Measurements from ENCODE around the gene AGL. TPM values are rescaled to one million over a fixed set of nuclear protein-coding genes. Genes with fewer than 3 reads are reported as not detected.
"Not testable (repeated sequence)": the region's sequence is repeated elsewhere in the genome, so short reads cannot be mapped to it uniquely, and the experiment has no call there.

AGL gene
- total RNA-seq, 1 experiment from 2014 or later, result 12.7 TPM

DNA sequence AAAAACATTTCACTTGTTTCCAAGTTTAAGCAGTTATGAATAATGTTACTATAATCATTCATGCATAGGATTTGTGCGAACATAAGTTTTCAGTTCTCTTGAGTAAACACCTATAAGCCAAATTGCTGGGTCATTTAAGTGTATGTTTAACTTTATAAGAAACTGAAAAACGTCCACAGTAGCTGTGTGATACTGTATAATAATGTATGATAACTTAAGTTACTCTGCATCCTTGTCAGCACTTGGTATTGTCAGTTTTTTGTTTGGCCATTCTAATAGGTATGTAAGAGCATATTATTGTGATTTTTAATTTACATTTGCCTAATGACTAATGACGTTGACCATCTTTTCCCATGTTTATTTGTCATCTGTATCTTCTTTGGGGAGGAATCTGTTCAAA is 105.2 kb downstream of the AGL start:
- ChIA-PET POLR2A (ENCODE audit: low non-redundant PET) (no interaction called here), CTCF (no interaction called here)
- DNase-seq (ENCODE audit: low spot score), result no peak
- BruUV-seq (replicated peaks), result no TSS peak
- Histone ChIP-seq H3K4me1 (ENCODE audit: insufficient read depth, low read length, poor library complexity, severe bottlenecking) (no peaks in the 10 kb centered on the region), H3K27me3 (replicated peaks; ENCODE audit: insufficient read depth, low read depth, low read length, poor library complexity) (no peaks in the 10 kb centered on the region), H3K9me3 (ENCODE audit: low read depth, low read length, poor library complexity, severe bottlenecking) (no peaks in the 10 kb centered on the region), H3K4me3 (ENCODE audit: low read depth, low read length, poor library complexity, severe bottlenecking) (no peak overlapping the region), H3K36me3 (ENCODE audit: insufficient read depth, low read length, poor library complexity, severe bottlenecking) (no peaks in the 10 kb centered on the region), H3K27ac (ENCODE audit: low read depth, low read length, poor library complexity, severe bottlenecking) (no peak overlapping the region)
- intact Hi-C loops (cut with micrococcal nuclease; ENCODE audit: unreplicated experiment), result no loop called here
- TF ChIP-seq, protein P1, sequence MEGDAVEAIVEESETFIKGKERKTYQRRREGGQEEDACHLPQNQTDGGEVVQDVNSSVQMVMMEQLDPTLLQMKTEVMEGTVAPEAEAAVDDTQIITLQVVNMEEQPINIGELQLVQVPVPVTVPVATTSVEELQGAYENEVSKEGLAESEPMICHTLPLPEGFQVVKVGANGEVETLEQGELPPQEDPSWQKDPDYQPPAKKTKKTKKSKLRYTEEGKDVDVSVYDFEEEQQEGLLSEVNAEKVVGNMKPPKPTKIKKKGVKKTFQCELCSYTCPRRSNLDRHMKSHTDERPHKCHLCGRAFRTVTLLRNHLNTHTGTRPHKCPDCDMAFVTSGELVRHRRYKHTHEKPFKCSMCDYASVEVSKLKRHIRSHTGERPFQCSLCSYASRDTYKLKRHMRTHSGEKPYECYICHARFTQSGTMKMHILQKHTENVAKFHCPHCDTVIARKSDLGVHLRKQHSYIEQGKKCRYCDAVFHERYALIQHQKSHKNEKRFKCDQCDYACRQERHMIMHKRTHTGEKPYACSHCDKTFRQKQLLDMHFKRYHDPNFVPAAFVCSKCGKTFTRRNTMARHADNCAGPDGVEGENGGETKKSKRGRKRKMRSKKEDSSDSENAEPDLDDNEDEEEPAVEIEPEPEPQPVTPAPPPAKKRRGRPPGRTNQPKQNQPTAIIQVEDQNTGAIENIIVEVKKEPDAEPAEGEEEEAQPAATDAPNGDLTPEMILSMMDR (conservative IDR thresholded peaks at IDR 0.05; ENCODE audit: low read depth, low read length), result no peak
- TF ChIP-seq EZH2 (IDR thresholded peaks at IDR 0.05; ENCODE audit: borderline replicate concordance, low read depth, low read length, poor library complexity, severe bottlenecking), result no peak

DNA sequence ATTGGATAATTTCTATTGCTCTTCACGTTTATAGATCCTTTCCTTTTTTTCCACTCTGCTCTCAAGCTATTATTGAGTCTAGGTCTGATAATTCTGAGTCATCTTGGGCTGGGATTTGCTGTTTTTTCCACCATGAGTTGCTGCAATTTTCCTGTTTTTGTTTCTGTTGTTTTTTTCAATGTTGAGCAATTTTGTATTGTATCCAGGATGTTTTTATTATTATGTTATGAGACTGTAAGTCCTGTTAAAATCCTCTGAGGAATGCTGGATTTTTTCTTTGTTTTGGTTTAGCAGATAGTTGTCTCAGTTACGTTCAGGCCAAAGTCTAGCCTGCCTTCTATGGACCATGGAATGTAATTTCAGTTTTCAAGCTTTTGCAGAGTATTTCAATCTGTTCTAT is 106.6 kb downstream of the AGL start:
- H3K36me3 ChIP-seq (ENCODE audit: insufficient read depth, low read length, poor library complexity, severe bottlenecking), result no peaks in the 10 kb centered on the region
- POLR2A ChIA-PET (ENCODE audit: low non-redundant PET), result no interaction called here
- no peaks in the 10 kb centered on the region for H3K27me3 ChIP-seq (replicated peaks; ENCODE audit: insufficient read depth, low read depth, low read length, poor library complexity)
- H3K4me1 ChIP-seq (ENCODE audit: insufficient read depth, low read length, poor library complexity, severe bottlenecking), result no peaks in the 10 kb centered on the region
- H3K9me3 ChIP-seq (ENCODE audit: low read depth, low read length, poor library complexity, severe bottlenecking), result no peaks in the 10 kb centered on the region
- H3K27ac ChIP-seq (ENCODE audit: low read depth, low read length, poor library complexity, severe bottlenecking), result no peak overlapping the region
- DNase-seq (ENCODE audit: low spot score), result no peak
- no peak overlapping the region for H3K4me3 ChIP-seq (ENCODE audit: low read depth, low read length, poor library complexity, severe bottlenecking)
- CTCF ChIA-PET, result no interaction called here
- intact Hi-C loops (cut with micrococcal nuclease; ENCODE audit: unreplicated experiment), result no loop called here
- TF ChIP-seq, protein P1 (conservative IDR thresholded peaks at IDR 0.05; ENCODE audit: low read depth, low read length), result no peak
- TF ChIP-seq EZH2 (IDR thresholded peaks at IDR 0.05; ENCODE audit: borderline replicate concordance, low read depth, low read length, poor library complexity, severe bottlenecking), result no peak
- BruUV-seq (replicated peaks), result no TSS peak

DNA sequence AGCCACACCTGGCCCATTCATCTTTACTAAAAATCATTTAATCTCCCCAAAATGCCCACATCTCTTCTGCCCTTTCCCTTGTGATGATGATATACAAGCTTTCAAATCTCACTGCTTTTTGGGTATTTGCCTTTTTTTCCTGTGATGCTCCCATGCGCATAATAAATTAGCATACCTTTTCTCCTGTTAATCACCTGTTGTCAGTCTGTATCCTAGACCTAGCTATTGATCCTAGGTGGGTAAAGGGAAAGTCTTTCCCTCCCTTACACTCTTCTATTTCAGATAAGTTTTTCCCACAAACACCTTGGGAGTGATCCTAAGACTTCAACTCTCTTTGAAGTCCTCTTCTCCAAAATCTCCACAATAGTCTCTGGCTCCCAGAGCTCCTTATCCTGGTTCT is 107.7 kb downstream of the AGL start:
- DNase-seq (ENCODE audit: low spot score), result no peak
- TF ChIP-seq EZH2 (IDR thresholded peaks at IDR 0.05; ENCODE audit: borderline replicate concordance, low read depth, low read length, poor library complexity, severe bottlenecking), result no peak
- TF ChIP-seq, protein P1 (conservative IDR thresholded peaks at IDR 0.05; ENCODE audit: low read depth, low read length), result no peak
- no peaks in the 10 kb centered on the region for H3K27me3 ChIP-seq (replicated peaks; ENCODE audit: insufficient read depth, low read depth, low read length, poor library complexity)
- BruUV-seq (replicated peaks), result no TSS peak
- H3K9me3 ChIP-seq (ENCODE audit: low read depth, low read length, poor library complexity, severe bottlenecking), result no peaks in the 10 kb centered on the region
- intact Hi-C loops (cut with micrococcal nuclease; ENCODE audit: unreplicated experiment), result no loop called here
- no peak overlapping the region for H3K4me3 ChIP-seq (ENCODE audit: low read depth, low read length, poor library complexity, severe bottlenecking)
- ChIA-PET POLR2A (ENCODE audit: low non-redundant PET) (no interaction called here), CTCF (no interaction called here)
- H3K4me1 ChIP-seq (ENCODE audit: insufficient read depth, low read length, poor library complexity, severe bottlenecking), result no peaks in the 10 kb centered on the region
- no peaks in the 10 kb centered on the region for H3K36me3 ChIP-seq (ENCODE audit: insufficient read depth, low read length, poor library complexity, severe bottlenecking)
- H3K27ac ChIP-seq (ENCODE audit: low read depth, low read length, poor library complexity, severe bottlenecking), result no peak overlapping the region

DNA sequence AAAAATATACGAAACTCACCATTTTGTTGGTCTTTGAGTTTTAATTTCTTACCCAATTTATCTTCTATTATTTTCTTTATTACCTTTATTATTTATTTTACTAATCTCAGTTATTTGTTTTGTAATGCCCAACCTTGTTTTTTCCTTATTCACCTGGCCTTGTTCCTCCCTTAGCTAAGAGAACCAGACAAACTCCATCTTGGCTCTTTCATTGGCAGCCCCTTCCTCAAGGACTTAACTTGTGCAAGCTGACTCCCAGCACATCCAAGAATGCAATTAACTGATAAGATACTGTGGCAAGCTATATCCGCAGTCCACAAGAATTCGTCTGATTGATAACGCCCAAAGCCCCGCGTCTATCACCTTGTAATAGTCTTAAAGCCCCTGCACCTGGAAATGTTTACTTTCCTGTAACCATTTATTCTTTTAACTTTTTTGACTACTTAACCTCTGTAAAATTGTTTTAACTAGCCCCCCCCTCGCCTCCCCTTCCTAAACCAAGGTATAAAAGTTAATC is 109.1 kb downstream of the AGL start:
- POLR2A ChIA-PET (ENCODE audit: low non-redundant PET); BruUV-seq (replicated peaks); intact Hi-C loops (cut with micrococcal nuclease; ENCODE audit: unreplicated experiment); H3K4me3 ChIP-seq (ENCODE audit: low read depth, low read length, poor library complexity, severe bottlenecking); H3K4me1 ChIP-seq (ENCODE audit: insufficient read depth, low read length, poor library complexity, severe bottlenecking); H3K9me3 ChIP-seq (ENCODE audit: low read depth, low read length, poor library complexity, severe bottlenecking); H3K27ac ChIP-seq (ENCODE audit: low read depth, low read length, poor library complexity, severe bottlenecking); DNase-seq (ENCODE audit: low spot score); H3K36me3 ChIP-seq (ENCODE audit: insufficient read depth, low read length, poor library complexity, severe bottlenecking); H3K27me3 ChIP-seq (replicated peaks; ENCODE audit: insufficient read depth, low read depth, low read length, poor library complexity); CTCF ChIA-PET: not testable (repeated sequence)

DNA sequence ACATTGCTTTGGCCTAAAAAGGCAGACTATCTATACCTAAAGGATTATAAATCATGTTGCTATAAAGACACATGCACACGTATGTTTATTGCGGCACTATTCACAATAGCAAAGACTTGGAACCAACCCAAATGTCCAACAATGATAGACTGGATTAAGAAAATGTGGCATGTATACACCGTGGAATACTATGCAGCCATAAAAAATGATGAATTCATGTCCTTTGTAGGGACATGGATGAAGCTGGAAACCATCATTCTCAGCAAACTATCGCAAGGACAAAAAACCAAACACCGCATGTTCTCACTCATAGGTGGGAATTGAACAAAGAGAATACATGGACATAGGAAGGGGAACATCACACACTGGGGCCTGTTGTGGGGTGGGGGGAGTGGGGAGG is 110.1 kb downstream of the AGL start:
- POLR2A ChIA-PET (ENCODE audit: low non-redundant PET); H3K27ac ChIP-seq (ENCODE audit: low read depth, low read length, poor library complexity, severe bottlenecking); intact Hi-C loops (cut with micrococcal nuclease; ENCODE audit: unreplicated experiment); H3K4me1 ChIP-seq (ENCODE audit: insufficient read depth, low read length, poor library complexity, severe bottlenecking); H3K9me3 ChIP-seq (ENCODE audit: low read depth, low read length, poor library complexity, severe bottlenecking); CTCF ChIA-PET; H3K4me3 ChIP-seq (ENCODE audit: low read depth, low read length, poor library complexity, severe bottlenecking); DNase-seq (ENCODE audit: low spot score); H3K27me3 ChIP-seq (replicated peaks; ENCODE audit: insufficient read depth, low read depth, low read length, poor library complexity); BruUV-seq (replicated peaks); H3K36me3 ChIP-seq (ENCODE audit: insufficient read depth, low read length, poor library complexity, severe bottlenecking): not testable (repeated sequence)
